ENCODE measurements around the gene RPAP3. TPM values are rescaled to one million over a fixed set of nuclear protein-coding genes. Genes with fewer than 3 reads are reported as not detected.

The RPAP3 gene
- total RNA-seq, 1 experiment from 2014 or later = 70.0 TPM

DNA sequence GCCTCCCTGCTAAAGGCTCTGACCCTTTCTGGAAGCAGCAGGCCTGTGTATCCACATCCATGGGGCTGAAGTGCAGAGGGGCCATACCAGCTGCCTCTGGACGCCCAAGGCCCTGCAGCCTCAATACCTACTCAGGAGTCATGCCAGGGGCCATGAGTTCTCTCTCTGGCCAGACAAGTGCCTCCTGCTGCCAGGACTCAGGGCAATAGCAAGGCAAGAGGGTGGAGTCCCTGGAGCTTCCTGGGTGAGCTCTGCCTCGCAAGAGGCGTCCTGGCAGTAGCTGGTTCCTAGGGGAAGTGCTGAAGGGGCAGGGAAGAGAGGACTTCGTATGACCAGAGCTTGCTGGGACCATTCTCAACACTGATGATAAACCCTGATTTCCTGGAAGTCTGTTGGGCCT lies 30.4 kb upstream of the RPAP3 start:
- no peaks in the 10 kb centered on the region for H3K36me3 ChIP-seq
- H3K4me1 ChIP-seq = peaks cover 23% of the 10 kb centered on the region
- no peaks in the 10 kb centered on the region for H3K27me3 ChIP-seq
- H3K4me3 ChIP-seq = no peak overlapping the region
- no peak for DNase-seq
- H3K27ac ChIP-seq = no peak overlapping the region
- H3K9me3 ChIP-seq (replicated peaks) = no peaks in the 10 kb centered on the region

DNA sequence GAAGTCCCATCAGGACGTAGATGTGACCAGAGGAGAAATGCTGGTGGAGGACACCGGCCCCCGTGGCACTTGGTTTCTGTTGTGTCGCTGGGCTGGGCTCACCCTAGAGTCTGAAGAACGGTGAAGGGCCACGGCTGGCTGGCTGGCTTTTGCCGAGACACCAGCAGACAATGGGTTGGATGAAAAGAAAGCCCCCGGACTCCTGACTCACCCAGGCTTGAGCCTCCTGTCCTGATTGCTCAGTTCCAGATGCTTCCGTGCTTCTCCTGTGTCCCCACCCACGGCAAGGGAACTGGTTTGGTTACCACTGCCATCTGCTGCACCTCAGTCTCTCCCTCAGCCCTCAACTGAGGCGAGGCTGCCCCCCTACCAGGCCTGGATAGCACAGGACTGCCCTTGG lies 29.8 kb upstream of the RPAP3 start:
- H3K9me3 ChIP-seq (replicated peaks) = no peaks in the 10 kb centered on the region
- no peaks in the 10 kb centered on the region for H3K27me3 ChIP-seq
- peaks cover 17% of the 10 kb centered on the region for H3K4me1 ChIP-seq
- DNase-seq = no peak
- H3K36me3 ChIP-seq = no peaks in the 10 kb centered on the region
- no peak overlapping the region for H3K27ac ChIP-seq
- H3K4me3 ChIP-seq = no peak overlapping the region

DNA sequence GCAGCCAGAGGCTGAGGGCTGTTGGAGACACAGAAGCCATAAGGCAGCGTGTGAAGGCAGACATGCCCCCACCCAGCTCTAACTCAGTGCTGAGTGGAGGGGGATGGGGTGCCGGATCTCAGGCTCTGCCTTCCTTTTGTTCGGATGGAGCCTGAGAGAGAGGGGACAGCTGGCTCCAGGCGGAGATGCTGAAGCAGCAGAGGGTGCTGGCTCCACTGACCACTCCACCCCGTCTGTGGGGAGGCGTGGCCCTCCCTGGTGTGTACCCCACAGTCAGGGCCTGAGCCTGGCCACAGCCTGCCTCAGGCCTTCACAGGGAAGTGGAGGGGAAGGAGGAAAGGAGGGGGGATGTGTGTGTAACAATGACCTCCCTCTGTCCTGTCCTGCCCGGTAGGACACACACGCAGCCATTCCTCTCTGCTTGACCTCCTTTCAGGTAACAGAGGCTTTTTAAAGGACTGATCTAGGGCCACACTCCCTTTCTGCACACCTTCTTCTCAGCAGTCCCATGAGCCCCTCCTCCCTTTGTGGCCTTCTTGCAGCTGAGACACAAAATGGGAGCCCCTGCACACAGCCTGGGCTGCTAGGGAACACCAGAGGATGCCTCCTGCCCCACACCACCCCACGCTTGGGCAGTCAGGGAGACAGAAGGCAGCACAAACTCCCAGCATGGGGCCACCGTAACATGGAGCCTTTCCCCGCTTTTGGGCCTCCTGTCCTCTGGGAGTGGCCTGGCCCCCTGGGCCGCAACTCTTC lies 29.1 kb upstream of the RPAP3 start:
- Histone ChIP-seq H3K4me1 (peaks cover 19% of the 10 kb centered on the region), H3K36me3 (no peaks in the 10 kb centered on the region), H3K27ac (no peak overlapping the region), H3K9me3 (replicated peaks) (no peaks in the 10 kb centered on the region), H3K4me3 (no peak overlapping the region), H3K27me3 (no peaks in the 10 kb centered on the region)
- DNase-seq = peak; percentile 71 to 73

DNA sequence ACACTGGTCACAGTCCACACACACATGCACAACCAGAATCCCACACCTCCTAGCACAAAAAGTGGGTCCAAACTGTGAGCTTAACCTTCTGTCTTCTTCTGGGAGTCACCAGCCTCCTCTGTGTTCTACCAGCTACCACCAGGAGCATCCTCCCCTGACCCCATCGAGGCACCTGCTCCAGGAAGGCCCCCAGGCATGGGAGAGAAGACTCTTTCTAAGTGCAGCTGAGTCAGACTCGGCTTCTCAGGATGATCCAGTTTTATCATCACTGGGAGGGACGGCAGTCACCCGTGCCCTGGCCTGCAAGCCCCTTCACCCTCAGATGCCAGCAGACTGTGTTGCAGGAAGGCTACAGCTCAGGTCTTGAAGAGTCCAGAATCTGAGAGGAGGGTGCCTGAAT lies 27.3 kb upstream of the RPAP3 start:
- Histone ChIP-seq H3K36me3 (no peaks in the 10 kb centered on the region), H3K27ac (no peak overlapping the region), H3K27me3 (no peaks in the 10 kb centered on the region), H3K4me3 (no peak overlapping the region), H3K9me3 (replicated peaks) (no peaks in the 10 kb centered on the region), H3K4me1 (peaks cover 32% of the 10 kb centered on the region)
- no peak for DNase-seq

DNA sequence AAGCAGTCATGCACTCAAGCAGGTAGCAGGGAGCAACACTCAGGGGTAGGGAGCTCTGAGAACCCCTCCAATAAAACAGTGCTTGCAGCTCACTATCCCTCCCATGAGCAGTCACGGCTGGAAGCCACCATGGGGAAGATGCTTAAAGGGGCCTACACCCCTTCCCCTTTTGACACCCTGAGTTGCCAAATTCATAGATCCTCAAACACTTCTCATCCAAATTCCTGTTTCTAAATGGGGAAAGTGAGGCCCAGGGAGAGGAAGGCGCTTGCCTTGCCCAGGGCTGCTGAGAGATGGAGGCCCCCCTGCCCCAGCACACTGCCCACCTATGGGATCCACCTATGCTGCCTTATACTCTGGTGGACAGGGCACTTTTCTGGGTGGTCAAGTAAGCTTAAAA lies 26.7 kb upstream of the RPAP3 start:
- no peak overlapping the region for H3K27ac ChIP-seq
- no peaks in the 10 kb centered on the region for H3K36me3 ChIP-seq
- DNase-seq = no peak
- no peaks in the 10 kb centered on the region for H3K9me3 ChIP-seq (replicated peaks)
- no peak overlapping the region for H3K4me3 ChIP-seq
- H3K27me3 ChIP-seq = no peaks in the 10 kb centered on the region
- peaks cover 32% of the 10 kb centered on the region for H3K4me1 ChIP-seq

DNA sequence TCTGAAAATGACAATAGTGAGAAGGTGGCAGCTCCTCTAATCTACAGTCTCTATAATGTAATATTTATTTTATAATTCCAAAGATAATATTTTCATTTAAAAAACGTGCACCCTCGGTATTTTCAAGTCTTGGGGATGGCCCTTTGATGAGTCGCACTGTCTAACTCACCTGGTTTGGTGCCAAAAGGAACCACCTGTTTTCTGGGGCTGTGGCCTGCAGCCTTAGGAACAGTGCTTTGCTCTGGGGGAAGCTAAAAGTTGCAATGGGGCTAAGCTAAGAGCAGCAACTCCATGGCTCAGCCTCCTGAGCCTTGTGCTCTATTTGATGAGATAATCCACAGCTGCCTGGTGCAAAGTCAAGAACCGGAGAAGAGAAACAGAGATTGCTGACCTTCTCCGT lies 25.9 kb upstream of the RPAP3 start:
- H3K4me1 ChIP-seq = peaks cover 32% of the 10 kb centered on the region
- H3K9me3 ChIP-seq (replicated peaks) = no peaks in the 10 kb centered on the region
- no peak for DNase-seq

DNA sequence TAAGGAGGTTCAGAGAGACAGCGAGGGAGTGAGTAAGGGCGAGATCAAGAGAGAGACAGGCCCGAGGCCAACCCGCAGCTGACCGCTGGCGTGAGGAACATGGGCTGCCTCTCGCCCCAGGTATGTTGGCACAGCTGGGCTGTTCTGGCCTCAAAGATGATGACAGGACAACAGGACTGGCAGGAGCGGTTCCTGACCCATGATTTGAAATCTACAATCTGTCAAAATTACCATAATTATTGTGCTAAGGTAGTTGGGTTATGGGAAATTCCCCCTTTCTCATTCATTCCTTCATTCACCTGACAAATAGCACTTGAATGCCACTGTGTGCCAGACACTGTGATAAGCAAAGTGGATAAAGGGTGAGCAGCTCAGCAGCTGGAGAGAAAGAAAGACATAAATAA lies 24.5 kb upstream of the RPAP3 start:
- Histone ChIP-seq H3K36me3 (no peaks in the 10 kb centered on the region), H3K27ac (no peak overlapping the region), H3K9me3 (replicated peaks) (no peaks in the 10 kb centered on the region), H3K27me3 (no peaks in the 10 kb centered on the region), H3K4me1 (peaks cover 39% of the 10 kb centered on the region), H3K4me3 (no peak overlapping the region)
- no peak for DNase-seq

More for the DNA sequence above, 25.9 kb upstream of the RPAP3 start:
- Histone ChIP-seq H3K27me3 (no peaks in the 10 kb centered on the region), H3K4me3 (no peak overlapping the region), H3K36me3 (no peaks in the 10 kb centered on the region), H3K27ac (no peak overlapping the region)

DNA sequence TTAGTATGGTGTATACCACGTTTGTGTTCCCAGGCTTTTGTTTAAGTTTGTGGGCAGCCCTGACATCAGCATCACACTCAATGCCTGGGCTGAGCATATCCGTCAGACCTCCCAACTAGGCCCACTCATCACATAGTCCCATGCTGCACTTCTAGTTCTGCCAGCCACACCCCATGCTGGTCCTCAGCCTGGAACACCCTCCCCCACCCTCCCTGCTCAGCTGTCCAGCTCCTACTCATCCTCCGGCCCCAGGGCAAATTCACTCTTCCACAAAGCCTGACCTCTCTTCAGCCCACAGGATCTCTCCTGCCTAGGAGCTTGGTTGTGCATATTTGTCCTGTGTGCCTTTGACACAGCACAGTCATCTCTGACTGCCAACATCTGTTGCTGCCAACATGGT lies 23.4 kb upstream of the RPAP3 start:
- H3K4me1 ChIP-seq = peaks cover 28% of the 10 kb centered on the region
- H3K4me3 ChIP-seq = no peak overlapping the region
- no peak overlapping the region for H3K27ac ChIP-seq
- H3K9me3 ChIP-seq (replicated peaks) = no peaks in the 10 kb centered on the region
- peak; percentile 72 to 74 for DNase-seq
- no peaks in the 10 kb centered on the region for H3K27me3 ChIP-seq
- no peaks in the 10 kb centered on the region for H3K36me3 ChIP-seq

DNA sequence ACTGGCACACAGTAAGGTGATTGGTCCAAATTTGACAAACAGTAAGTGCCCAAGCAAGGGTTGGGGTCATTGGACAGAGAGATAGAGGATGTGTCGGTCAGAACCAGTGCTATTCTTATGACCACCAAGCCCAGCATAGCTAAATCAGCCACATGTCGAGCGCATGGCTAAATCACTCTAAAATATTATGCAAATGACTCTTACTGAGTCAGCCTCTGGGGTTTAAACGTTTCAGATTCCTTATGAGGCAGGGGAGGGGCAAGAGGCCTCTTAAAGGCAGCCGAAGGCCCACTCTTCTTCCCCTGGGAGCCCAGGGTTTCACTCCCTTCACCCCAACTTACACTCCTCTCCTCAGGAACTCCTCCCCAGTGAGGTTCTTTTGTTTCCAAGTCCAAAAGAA lies 20.1 kb upstream of the RPAP3 start:
- Histone ChIP-seq H3K4me3 (no peak overlapping the region), H3K4me1 (peaks cover 28% of the 10 kb centered on the region), H3K27me3 (no peaks in the 10 kb centered on the region), H3K36me3 (no peaks in the 10 kb centered on the region), H3K27ac (no peak overlapping the region), H3K9me3 (replicated peaks) (no peaks in the 10 kb centered on the region)
- no peak for DNase-seq

DNA sequence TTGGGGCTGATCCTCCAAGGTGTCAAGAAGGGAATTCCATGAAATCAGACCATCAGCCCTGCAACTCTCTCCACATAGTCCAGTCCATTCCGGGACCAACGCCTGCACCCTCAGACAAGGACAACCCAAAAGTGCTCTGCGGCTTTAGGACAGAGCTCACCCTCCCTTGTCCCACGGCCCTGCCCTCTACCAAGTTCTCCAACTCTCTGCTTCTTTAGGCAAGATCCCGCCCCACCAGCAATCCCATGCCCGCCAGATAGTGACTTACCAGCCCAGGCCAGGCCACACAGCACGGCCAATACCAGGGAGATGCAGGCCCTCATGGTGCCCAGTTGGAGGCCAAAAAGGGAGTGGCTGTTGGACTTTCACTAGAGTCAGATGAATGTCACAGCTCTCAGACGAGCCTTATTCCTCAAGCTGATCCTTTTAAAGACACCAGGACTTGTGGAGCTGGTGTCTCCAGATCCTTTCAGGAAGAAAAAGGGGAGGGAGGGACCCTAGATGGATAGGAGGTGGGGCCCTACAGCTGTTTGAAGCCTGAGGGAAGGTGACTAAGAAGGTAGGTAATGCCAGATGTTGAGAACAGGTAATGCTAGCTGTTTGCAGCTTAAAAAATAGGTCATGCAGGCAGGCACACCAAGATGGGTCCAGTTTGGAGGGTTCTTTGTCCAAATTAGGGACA lies 19.4 kb upstream of the RPAP3 start, which contains the start of gene ENDOU:
Gene ENDOU (minus strand): TSS at position 400 of the 682 bp plus-strand sequence. CDS start 77 bp downstream, at position 323.
- Histone ChIP-seq H3K36me3 (no peaks in the 10 kb centered on the region), H3K27ac (no peak within 1 kb of the TSS), H3K9me3 (replicated peaks) (no peaks in the 10 kb centered on the region), H3K27me3 (no peaks in the 10 kb centered on the region), H3K4me1 (peaks cover 23% of the 10 kb centered on the region), H3K4me3 (no peak within 1 kb of the TSS)
- no peak for DNase-seq

DNA sequence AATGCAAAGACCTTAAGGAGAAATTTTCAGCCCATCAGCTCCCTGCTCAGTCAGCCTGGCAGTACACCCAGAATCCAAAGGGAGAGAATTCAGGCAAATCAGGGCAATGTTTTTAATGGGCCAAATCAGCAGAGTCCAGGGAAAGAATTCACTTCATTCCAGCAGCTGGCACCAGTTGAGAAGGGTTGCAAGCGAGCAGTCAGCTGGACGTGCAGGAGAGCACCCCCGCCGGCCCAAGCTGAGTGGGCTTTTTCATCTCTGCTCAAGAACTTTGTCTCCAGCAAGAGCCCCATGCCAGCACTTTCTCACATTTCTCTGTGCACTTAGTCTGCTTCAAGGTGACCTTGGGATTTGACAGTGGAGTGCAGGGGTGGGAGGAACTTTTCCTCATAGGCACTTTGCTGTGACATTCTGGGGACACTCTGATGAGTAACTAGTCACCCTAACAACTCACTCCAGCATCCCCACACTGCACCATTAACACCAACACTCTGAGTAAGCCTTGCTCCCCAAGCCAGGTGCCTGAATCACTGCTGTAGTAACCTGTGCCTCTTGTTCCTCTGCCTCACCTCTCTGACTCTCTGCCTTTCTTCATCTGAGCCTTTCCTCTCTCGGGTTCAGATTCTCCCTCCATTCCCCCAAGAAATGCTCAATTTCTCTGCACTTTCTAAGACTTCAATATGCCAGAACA lies 17.3 kb upstream of the RPAP3 start:
- Histone ChIP-seq H3K4me1 (peaks cover 7% of the 10 kb centered on the region), H3K4me3 (no peak overlapping the region), H3K36me3 (no peaks in the 10 kb centered on the region), H3K9me3 (replicated peaks) (no peaks in the 10 kb centered on the region), H3K27ac (no peak overlapping the region), H3K27me3 (no peaks in the 10 kb centered on the region)
- no peak for DNase-seq

DNA sequence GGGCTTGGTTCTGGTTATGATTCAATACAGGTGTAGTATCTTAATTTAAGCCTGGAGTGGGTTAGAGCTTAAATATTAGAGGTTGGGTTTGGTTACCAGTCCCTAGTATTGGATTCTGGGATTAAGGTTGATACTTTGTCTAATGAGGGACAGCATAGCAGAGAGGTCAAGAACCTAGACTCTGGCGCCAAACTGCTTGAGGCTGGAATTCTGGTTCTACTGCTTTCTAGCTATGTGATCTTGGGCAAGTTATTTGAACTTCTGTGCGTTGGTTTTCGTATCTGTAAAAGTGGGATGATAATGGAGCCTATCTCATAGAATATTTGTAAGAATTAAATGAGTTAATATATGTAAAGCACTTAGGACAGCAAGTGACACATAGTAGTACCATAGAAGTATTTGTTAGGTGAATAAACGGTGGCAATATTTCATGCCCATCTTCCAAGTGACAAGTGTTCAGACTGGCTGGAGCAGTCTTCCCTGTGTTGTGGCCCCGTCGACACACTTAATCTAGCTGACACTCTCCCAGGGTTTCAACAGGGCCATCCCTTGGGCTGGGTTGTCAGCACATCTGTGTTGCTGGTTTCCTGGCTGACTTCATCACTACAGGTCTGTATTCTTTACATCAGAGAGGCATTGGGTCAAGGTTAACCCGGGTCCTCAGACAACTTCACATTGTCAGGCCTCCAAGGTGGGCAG lies 16.5 kb upstream of the RPAP3 start:
- Histone ChIP-seq H3K4me1 (peaks cover 11% of the 10 kb centered on the region), H3K36me3 (no peaks in the 10 kb centered on the region), H3K27ac (no peak overlapping the region), H3K4me3 (no peak overlapping the region), H3K27me3 (no peaks in the 10 kb centered on the region), H3K9me3 (replicated peaks) (no peaks in the 10 kb centered on the region)
- no peak for DNase-seq

DNA sequence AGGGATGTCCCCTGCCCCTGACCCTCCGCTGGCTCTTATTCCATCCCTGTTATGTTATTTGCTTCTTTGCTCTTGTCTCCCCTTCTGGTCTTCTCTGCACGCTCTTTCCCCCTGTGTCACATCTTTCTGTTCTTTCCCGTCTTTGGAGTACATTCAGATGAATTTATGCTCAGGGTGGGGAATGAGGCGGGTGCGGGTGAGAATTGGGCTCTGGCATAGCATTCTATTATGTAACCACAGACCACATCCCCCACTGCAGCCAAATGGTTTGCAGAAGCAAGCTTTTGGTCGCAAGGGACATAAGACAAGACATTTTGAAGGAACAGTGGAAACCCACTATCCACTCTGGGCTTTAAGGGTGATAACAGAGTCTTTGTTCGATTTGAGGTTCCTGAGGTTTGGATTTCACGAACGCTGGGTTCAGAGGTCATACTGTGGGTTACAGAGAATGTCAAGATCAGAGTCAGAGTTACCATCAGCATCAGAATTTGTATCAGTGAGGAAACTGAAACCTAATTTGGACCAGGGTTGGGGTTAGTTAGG lies 15.7 kb upstream of the RPAP3 start:
- no peak for DNase-seq
- Histone ChIP-seq H3K4me1 (peaks cover 14% of the 10 kb centered on the region), H3K9me3 (replicated peaks) (no peaks in the 10 kb centered on the region), H3K36me3 (no peaks in the 10 kb centered on the region), H3K27ac (no peak overlapping the region), H3K27me3 (no peaks in the 10 kb centered on the region), H3K4me3 (no peak overlapping the region)

DNA sequence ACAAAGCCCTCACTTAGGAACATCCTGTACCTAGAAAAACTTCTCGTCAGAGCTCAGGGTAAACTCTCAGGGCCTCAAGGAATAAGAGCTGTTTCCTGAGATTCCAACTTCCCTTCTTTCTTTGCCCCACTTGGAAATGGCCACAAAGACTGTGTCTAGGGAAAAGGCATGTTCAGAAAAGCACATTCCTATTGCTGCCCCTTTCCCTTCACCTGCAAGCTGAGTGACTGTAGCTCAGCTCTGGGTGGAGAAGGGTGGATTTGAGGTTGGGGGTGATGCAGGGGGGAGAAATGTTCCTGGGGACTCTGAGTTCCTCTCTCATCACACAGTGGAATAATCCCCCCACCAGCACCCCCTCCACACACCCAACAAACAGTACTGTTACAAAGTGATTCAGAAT lies 12.7 kb upstream of the RPAP3 start:
- H3K36me3 ChIP-seq = no peaks in the 10 kb centered on the region
- no peaks in the 10 kb centered on the region for H3K27me3 ChIP-seq
- H3K27ac ChIP-seq = no peak overlapping the region
- DNase-seq = no peak
- H3K4me1 ChIP-seq = peaks cover 7% of the 10 kb centered on the region; the same call in 1 of the 2 replicates
- H3K4me3 ChIP-seq = no peak overlapping the region
- no peaks in the 10 kb centered on the region for H3K9me3 ChIP-seq (replicated peaks)
